Measurements from ENCODE around the gene ECHS1.

ECHS1 gene

DNA sequence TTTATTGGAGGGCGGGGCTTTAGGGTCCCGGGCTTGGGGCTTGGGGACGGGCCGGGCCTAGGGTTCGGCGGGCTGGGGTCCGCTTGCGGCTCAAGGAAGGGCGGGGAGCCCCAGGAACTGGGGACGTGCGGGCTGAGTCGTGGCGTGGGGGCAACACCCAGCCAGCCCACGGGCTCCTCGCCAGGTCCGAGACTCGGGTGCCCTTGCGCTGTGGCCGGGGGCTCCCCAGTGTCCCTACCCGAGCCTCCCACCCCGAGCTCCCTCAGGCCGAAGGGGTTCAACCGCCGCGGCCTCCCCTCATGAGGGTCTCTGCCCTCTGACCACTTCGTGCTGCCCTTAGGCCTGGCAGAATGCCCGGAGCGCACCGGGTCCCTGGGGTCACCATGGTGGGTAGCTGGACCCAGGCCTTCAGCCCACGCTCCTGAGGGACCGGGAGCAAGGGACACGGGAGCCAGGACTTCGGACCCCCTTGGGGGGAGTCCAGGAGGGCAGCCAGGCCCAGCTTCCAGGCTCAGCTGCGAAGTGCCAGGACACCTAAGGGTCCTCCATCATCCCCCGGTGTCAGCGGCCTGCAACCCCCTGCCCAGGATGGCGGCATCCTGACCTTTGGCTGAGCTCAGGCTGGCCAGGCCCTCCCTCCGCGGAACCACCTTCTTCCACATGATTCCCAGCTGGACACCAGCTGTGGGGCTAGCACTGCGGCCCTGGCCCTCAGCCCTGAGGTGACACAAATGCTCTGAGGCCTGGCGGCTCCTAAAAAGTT is 14.8 kb downstream of the ECHS1 start:
- no peak for DNase-seq (ENCODE audit: low spot score)

DNA sequence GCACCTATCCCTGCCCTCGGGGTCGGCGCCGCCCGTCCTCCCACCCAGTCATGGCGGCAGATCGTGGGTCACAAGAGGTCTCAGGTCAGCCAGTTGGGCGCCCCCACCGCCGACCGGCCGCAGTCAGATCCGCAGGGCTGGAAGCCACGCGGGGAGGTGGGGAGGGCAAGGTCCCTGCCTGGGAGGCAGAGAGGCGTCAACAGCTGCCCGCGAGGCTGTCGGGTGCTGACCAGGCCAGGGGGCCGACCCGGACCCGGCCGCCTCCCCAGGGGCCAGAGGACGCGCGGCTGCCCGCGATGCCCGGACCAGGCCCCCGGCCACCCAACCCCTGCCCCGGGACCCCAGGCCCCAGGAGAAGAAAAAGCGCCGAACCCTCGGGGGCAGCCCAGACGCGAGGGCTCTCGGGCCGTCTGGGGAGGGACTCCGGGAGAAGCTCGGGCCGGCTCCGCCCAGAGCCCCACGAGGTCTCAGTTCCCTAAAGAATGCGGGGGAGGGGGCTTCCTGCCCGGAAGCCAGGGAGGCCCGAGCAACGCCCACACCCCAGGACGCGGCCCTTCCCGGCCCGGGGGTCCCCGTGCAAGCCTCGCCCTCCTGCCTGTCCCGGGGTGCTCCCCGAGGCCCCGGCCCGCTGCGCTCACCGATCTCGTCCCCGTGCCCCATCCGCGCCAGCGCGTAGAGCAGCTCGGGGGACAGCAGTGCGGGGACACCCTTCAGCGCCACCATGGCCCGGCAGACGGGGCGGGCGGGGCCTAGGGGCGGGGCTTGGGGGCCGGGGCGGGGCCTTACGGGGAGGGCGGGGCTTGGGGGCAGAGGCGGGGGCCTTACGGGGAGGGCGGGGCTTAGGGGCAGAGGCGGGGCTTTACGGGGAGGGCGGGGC is 15.6 kb downstream of the ECHS1 start, which contains the start of gene FUOM:
Gene FUOM (minus strand): TSS at position 735 of the 877 bp plus-strand sequence. CDS start 12 bp downstream, at position 723.
- DNase-seq (ENCODE audit: low spot score) = peak; percentile 88

DNA sequence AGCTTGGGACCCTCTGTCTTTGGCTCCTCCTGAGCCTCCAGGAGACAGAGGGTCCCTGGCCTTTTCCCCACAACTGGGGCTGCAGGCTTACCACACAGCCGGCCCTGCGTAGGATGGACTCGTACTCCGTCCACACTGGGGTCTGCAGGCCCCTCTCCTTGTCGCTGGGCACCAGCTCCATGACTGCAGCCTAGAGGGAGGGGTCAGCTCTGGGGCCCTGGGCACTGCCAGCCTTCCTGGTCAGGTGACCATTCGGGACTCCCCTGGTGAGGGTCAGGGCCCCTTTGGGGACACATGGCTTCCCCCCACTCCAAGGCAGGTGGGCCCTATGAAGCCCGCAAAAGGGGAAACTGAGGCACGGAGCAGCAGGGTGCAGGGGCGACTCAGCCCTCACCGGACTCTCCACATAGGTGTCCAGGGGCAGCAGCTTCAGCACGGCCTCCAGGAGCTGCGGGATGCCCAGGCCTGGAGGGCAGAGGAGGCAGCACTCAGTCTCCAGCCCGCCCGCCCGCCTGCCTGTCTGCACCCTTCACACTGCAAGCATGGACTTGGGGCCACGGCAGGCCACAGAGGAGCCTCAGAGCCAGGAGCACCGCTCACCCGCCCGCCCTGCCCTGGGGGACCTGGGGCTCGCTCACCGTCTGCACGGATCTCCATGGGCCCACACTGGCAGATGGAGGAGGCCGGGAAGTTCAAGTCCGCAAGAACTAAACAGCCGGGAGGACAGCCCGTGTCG is 16.4 kb downstream of the ECHS1 start:
- DNase-seq (ENCODE audit: low spot score) = no peak

DNA sequence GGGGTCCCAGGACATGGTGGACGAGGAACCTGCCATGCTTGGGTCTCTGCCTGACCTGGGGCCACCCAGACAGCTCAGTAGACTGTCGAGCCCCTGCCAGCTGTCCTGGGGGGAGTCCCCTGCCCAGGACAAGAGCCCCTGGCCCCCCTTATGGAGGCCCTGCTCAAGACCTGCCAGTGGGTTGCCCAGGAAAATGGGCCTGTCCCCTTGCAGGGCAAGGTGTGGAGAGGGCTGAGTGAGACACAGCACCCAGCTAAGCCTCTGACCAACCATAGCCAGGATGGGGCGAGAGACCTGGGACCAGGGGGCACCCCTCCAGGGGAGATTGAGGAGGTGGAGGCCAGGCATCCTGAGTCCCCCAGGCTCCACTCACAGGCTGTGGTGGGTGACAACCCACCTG is 17.2 kb downstream of the ECHS1 start:
- no peak for DNase-seq (ENCODE audit: low spot score)

DNA sequence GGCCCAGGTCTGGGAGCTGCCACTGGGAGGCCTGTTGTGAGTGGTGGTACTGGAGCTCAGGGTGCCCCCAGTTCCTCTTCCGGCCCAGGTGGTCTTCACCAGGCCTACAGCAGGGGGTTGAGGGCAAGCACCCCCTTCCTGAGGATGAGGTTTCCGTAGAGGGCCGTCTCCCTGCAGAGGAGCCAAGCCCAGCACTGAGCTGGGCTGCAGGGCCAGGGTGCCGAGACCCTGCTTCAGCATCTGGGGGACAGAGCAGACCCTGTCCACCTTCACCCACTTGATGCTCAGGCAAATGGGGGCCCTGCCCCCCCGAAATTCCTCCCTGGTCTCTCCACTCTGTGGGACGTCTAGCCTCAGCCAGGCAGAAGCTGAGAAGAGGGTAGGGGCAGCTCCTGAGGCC is 17.9 kb downstream of the ECHS1 start:
- no peak for DNase-seq (ENCODE audit: low spot score)

DNA sequence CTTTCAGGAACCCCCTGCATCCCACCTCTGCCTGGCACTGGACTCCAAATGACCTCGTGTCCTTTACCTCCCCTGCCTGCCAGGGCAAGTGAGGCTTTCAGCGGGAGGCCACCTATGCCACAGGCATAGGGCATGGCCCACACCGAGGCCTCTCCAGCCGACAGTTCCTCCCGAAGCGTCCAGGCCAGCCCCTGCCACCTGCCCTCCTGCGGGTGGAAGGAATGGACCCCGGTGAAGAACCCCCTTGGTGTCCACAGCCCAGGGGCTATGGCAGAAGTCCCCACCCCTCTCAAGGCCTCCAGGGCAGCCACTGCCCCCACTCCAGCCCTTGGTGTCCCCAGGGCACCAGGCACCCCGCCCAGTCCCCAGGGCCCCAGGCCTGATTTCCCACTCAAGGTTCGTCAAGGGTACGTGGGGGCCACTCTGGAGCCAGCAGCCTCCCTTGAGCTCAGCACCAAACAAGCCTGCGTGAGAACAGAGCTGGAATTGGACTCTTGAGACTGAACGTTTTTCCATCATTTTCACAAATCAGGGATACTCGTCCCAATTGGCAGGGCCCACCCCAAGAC is 18.4 kb downstream of the ECHS1 start:
- no peak for DNase-seq (ENCODE audit: low spot score)

DNA sequence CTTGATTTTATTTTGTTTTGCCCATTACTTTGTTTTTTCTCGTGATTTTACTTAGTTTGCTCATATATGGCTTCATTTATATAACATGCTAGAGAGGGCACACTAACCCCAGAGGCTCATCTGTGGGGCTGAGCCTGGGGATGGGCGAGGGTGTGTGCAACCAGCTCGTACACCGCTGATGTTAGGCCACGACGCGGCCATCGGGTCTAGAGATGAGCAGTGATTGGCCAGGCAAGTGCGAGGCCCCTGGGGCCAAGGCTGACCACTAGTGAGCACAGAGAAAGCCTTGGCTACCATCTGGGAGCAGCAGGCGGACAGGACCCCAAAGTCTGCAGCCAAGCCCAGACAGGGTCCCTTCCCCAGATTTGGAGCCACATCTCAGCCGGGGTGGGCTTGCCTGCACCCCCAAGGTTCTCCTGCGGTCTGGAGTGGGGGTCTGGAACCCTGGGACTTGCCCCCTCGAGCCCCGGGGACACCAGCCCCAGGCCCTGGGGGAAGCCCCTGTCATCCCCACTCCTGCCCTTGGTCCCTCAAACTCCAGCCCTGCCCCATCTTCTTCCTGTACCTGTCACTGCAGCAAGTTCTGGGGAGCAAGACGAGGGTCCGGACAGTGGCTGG is 19.1 kb downstream of the ECHS1 start:
- DNase-seq (ENCODE audit: low spot score) = no peak

DNA sequence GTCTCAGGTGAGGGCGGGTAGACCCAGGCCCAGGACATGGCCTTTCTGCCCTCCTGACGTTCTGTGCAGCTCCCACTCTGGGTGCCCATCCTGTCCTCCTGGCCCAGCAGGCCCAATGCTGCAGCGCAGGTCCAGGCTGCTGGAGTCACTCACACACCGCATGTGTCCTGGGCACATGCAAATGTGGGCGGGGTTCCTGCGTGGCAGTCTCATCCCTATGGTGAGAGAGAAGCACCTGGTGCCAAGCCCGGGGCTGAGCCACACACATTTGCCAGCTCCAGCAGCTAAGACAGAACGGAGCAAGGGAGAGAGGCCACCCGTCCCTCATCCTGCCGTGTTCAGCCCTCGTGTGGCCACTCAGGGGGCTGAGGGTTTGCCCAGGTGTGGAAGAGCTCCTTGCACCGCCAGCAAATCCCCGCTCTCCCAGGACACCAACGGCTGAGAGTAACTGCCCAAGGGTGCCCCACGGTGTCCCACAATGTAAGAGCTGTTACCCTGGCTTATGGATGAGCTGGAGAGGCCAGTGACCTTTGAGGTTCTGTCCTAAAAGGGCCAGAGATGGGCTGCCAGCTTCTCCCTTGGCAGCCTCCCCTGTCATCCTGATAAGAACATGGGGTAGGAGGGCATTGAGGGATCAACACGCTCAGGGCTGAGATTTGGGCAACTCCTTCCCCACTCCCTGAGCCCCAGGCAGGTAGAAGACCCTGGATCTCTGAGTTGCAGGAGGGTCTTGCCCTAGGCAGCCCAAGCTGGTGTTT is 19.8 kb downstream of the ECHS1 start:
- no peak for DNase-seq (ENCODE audit: low spot score)

DNA sequence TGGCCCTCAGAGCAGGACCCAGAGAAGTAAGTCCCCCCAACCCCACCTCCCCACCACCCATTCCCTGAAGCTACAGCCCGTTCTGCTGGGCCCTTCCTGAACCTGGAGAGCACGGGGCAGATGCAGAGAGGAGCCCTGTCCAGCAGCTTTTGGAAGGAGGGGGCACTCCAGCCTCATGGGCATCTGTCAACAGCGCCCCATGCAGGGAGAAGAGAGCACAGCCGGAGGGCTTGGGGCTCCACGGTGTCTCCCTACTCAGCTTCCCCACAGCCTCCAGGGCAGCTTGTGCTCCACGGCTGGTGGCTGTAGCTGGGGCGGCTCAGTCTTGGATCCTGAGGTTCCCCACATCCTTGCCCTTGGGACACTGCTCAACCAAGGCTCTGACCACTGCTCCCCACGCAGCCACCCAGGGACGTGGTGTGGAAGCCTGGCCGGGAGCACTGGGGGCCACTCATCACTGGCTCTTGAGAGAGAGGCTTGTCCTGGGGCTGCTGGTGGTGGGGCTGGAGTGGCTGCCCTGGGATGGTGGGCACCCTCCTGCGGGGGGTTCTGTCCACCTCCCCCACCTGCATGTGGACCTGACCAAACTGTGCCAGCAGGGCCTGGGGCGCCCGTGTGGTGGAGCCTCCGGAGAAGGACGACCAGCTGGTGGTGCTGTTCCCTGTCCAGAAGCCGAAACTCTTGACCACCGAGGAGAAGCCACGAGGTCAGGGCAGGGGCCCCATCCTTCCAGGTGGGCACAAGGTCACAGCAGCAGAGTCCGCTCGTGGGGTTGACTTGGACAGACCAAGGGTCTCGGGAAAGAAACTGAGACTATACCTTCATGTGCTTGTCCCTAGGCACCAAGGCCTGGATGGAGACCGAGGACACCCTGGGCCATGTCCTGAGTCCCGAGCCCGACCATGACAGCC is 21.5 kb downstream of the ECHS1 start:
- no peak for DNase-seq (ENCODE audit: low spot score)

DNA sequence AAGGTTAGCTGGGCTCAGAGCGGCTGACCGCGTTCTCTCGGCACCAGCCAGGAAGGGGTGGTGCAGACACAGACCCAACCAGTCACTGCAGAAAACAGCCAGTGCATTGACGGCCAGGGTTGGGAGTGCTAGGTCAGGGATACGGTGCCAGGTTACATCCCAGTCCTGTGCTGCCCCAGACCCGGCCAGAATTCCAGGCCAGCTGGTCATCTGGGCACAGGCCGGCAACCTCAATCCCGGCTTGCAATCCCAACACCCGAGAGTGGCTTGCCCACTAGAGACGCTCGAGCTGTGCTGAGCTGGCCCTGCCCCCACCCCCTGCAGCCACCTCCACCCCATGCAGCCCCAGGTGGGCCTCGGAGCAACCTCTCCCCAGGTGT is 22.2 kb downstream of the ECHS1 start:
- DNase-seq (ENCODE audit: low spot score) = no peak

DNA sequence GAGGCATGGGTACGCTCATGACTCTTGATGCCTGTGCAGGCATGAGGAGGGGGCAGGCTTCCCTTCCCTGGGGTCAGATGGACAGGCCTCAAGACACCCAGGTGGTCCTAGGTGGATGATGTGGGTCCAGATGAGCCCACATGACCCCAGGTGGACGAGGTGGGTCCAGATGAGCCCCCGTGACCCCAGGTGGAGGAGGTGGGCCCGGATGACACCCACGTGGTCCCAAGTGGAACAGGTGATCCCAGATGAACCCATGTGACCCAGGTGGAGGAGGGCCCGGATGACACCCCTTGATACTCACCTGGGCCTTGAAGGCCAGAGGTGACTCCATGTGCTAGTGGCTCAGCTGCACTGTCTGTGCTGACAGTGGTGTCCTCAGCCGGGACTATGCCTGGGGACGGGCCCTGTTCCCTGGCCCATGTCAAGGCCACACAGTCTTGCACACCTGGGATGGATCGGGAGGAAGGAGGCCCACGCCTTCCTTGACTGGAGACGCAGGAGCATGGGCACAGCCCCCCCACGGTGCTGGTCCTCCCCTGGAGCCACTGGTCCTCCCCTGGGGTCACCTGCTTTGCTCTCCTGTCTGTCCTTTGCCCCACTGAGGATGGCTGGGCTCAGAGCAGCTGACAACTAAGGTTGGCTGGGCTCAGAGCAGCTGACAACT is 22.7 kb downstream of the ECHS1 start:
- DNase-seq (ENCODE audit: low spot score) = no peak

DNA sequence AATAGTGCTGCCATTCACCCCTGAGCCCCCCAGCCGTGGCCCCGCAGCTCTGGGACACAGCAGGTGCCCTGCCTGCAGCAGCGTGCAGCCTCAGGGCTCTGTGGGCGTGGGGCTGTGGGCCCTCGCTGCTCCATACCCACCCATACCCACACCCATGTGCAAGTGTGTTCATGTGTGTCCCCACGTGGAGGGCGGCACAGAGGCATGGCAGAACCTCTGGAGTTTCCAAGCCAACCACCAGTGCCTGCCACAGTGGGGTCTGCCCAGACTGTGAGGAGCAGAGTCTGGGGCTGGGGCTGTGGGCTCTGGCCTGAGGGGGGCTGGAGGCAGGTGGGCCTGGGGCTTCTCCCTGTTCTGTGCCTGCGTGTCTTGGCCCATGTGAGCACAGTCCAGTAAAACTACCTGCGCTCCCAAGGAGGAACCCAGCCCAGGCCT is 23.6 kb downstream of the ECHS1 start:
- no peak for DNase-seq (ENCODE audit: low spot score)

DNA sequence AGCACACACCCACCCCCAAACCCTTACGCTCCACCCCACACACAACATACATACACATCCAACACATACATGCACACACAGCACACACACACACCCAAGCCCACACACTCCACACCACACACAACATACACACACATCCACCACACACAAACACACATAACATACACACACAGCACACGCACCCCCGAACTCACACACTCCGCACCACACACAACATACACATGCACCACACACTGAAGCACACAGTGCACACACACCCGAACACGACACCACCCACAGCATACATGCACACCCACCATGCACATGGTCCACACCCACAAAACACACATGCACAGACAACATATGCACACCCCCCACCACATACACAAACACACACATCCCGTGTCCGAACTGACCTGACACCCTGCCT is 24.0 kb downstream of the ECHS1 start:
- no peak for DNase-seq (ENCODE audit: low spot score)

DNA sequence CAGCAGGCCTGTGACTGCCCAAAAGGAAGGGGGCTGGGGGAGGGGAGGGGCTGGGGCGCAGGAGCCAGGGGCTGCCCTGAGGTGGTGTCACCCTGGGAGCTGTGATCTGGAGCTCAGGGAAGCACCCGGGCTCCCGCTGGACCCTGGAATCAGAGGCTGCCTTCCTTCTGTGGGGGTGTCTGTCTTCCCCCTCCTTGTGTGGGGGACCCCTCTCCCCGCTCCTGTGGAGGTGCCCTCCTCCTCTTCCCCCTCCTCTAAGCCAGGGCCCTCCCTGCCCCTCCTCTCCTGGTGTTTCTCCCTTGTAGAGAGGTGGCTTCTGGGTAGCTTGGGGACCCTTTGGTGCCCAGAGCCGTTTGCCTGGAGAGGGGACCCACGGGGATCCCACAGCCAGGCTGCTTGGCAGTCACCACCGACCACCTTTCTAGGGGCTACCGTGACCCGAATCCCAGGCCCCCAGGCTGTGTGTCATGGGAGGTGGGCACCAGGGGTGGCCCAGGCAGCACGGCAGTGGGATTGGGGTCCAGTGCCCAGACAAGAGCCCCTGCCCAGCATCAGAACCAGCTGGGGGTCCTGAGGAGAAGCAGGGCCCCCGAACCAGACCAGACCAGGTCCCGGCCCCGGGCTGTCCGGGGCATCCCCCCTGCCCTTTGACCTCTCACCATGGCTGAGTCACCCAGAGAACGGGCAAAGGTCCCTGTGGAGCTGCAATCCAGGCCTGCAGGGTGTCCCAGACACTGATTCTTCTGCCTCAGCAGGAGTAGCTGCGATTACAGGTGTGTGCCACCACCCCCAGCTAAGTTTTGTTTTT is 25.2 kb downstream of the ECHS1 start:
- DNase-seq (ENCODE audit: low spot score) = no peak

DNA sequence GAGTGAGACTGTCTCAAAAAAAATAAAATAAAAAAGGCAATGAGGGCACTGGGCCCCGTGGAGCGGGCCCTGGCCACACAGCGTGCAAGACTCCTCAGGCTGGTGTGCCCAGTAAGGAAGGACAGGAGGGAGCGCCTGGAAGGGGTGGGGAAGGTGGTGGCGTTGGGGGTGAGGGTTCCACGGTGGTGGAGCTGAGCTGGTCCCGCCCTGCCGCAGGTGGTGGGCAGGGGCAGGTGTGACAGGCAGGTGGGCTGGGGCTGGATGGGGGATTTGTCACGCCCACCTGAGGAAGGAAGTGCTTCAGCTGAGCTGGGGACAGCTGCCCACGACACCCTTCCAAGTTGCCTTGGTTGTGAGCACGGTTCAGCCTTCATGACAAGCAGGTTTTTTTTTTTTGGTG is 26.7 kb downstream of the ECHS1 start:
- no peak for DNase-seq (ENCODE audit: low spot score)

DNA sequence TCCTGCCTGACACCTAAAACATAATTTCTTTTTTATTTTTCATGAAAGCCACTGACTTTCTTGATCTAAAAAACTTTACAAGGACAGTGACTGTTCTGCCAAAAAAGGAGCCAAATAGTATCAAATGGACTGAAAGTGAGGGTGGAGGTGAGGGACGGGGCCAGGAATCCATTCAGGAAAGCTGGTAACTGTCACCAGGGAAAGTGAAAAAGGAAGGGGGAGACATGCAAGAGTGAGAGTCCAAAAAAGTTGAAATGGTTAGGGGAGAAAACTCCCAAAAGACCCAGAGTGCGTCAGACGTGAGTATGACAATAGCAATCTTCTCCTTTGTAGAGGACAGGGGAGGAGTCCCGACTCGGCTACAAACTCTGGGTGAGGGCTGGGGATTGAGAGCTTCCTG is 28.9 kb downstream of the ECHS1 start:
- no peak for DNase-seq (ENCODE audit: low spot score)

DNA sequence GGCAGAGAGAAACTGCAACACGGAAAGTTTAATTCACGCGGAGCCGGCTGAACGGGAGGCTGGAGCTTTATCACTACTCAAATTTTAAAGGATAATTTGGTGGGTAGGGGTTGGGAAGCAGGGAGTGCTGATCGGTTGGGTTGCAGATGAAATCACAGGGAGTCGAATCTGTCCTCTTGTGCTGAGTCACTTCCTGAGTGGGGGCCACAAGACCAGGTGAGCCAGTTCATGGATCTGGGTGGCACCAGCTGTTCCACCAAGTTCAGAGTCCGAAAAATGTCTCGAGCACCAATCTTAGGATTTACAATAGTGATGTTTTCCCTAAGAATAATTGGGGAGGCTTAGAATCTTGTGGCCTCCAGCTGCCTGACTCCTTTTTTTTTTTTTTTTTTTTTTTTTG is 29.6 kb downstream of the ECHS1 start:
- no peak for DNase-seq (ENCODE audit: low spot score)

DNA sequence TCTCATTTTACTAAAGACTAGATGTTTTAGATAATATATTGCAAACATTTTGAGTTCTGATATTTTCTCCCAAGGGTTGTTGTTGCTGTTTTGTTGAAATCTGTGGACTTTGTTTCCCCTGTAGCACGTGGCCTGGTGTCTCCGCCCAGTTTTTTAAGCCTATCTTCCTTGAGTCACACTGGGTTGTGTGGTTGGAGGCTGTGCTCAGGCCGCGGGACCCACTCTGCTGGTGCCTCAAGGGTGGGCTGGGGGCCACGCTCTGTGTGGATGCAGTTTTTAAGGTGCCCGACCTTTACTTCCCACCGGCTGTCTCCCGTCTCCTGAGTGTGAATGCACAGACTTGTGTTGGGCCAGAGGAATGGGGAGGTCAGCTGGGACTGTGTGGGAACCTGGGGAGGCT is 30.2 kb downstream of the ECHS1 start:
- DNase-seq (ENCODE audit: low spot score) = no peak

DNA sequence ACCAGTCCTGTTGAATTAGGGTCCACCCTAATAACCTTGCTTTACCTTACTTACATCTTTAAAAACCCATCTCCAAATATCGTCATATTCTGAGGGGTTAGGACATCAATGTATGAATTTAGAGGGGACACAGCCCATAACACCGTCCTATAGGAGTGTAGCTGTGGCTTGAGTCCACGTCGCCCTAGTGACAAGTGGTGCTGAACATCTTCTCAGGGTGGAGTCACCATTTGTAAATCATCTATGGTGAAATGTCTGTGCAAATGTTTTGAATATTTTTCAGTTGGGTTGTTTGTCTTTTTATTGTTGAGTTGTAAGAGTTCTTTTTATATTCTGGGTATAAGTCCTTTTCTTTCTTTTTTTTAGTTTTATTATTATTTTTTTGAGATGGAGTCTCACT is 31.2 kb downstream of the ECHS1 start:
- no peak for DNase-seq (ENCODE audit: low spot score)

Data from NAMALWA (cell line).